Stimulated activated CD4-positive, alpha-beta T cell treated with anti-CD3 and anti-CD28 coated beads, Interleukin-1b, Interleukin-23, amount 100 ng/mL, for 48 hours (primary cell): Measurements from ENCODE around the gene RPS5.
"Not testable (repeated sequence)": the region's sequence is repeated elsewhere in the genome, so short reads cannot be mapped to it uniquely, and the experiment has no call there.

Source experiments
- DNase-seq: peaks from one replicate; pipeline ENCODE4 v3.0.0-alpha.2; 2020

Gene RPS5

GRCh38 chr19:58385891-58386575, 1.0 kb upstream of the RPS5 start:
- peak; percentile 44 for DNase-seq

GRCh38 chr19:58387338-58388174, 487 bp downstream of the RPS5 start:
- DNase-seq, result no peak

GRCh38 chr19:58388175-58388526, 1.1 kb downstream of the RPS5 start:
- DNase-seq, result no peak

GRCh38 chr19:58392945-58393724, 6.1 kb downstream of the RPS5 start:
- no peak for DNase-seq

DNA sequence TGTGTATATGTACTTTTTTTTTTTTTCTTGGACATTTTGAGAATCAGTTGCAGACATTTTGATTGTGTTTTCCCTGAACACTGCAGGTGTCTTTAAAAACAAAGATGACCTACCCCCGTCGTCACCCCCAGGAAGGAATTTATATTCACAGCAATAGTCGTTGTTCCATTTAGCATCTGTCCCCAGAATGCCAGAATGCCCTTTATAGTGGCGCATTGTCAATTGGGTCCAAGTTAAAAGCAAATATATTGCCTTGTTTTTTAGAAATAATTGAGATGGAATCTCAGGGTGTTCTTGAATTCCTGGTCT, 6.6 kb downstream of the RPS5 start:
- DNase-seq, result no peak

- DNase-seq, result no peak
These were observed 7.8 kb downstream of the RPS5 start for GRCh38 chr19:58394821-58395219.

- DNase-seq, result no peak
These were observed 8.3 kb downstream of the RPS5 start, which contains the start of gene RNF225 for GRCh38 chr19:58395220-58395978. RNF225 (plus strand) TSS chr19:58395656; CDS start chr19:58396090, 434 bp downstream.

GRCh38 chr19:58395979-58396627, 9.0 kb downstream of the RPS5 start:
- no peak for DNase-seq

- DNase-seq, result no peak
These were observed 9.8 kb downstream of the RPS5 start for GRCh38 chr19:58396691-58397532.

DNA sequence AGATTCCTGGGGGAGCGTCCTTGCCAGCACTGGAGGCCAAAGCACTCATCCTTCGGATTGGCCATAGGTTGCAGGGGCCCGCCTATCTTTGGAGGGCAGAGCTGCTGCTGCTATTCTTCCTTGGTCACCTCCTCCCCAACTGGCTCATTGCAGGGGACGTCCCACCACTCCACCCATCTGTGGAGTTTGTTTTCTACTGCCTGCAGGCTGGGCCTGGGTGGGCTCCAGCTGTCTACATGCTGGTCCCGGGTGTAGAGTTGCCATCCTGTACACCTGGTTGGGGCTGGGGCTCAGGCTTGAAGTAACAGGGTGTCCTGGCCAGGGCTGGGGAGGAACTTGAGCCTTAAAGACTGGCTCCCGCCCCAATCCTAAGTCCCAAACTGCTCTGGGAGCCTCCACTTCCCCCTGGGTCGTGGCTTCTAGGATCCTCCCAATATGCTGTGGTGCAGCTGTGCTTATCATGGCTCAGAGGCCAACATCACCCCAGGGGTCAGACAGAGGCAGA, 10.5 kb downstream of the RPS5 start:
- DNase-seq, result no peak

- no peak for DNase-seq
These were observed 11.0 kb downstream of the RPS5 start for GRCh38 chr19:58398087-58398486.

GRCh38 chr19:58398545-58398944, 11.5 kb downstream of the RPS5 start:
- no peak for DNase-seq

- no peak for DNase-seq
These were observed 12.8 kb downstream of the RPS5 start for GRCh38 chr19:58399903-58400302.

DNA sequence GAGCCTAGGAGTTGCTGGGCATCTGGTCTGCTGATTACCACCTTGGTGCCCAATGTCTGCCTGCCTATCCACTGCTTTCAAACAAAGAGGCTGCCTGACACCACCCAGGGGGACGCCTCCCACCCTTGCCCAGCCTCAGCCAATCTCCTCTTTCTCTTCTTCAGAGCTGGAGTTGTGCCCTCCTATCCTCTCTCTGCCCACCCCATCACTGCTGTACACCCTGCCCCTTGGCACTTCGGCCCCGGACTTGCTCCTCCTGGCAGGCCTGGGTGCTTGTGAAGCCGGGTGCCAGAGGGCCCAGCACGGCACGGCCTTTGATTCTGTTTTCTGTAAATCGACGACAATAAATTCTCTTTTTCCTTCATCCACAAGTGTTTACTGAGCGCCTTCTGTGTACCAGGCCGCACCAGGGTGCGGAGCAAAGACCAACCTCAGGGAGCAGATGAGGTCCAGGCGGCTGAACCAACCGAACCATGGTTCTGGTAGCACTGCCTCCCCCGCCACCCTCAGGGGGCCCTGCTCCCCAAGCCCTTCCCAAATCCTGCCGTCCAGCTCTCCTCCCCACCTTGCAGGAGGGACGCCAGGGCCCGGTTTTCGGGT, 13.3 kb downstream of the RPS5 start:
- DNase-seq, result no peak

DNA sequence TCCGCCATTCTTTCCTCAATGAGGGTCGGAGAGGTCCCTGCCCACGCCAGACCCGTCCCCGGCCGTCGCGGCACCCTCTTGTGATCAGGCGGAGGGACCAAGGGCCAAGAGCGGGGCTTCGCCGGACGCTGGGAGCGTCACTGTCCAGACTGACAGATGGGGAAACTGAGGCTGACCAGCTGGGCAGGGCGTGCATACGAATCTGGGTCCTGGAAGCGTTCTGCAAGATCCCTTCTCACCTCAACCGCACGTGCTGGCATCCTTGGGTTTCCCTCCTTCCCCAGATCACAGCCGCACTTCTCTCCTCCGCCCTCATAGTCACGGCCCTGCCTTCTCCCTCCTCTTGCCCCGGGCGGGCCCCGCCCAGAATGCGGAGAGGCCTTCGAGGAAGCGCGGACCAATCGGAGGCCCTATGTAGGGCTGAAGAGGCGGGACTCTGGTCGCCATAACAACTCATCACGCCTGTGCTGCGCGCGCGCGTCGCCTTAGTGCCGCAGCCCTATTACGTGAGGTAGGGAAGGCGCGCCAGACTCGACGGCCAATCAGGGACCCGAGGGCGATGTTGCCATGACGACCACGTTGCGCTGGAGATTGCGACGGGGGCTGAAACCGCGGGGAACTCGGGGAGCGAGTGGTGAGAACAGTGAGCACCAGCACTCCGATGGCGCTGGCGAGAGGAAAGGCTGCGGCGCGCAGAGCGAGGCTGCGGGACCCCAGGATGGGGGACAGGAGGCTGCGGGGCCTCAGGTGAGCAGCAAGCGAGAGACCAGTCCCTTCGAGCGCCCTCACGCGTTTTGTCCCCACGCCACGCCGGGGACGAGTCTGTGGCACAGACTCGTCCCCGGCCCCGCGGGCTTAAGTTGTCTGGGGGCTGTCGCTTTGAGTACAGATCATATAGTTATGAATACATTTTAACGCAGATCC, 14.1 kb downstream of the RPS5 start:
- DNase-seq, result peak; percentile 99

DNA sequence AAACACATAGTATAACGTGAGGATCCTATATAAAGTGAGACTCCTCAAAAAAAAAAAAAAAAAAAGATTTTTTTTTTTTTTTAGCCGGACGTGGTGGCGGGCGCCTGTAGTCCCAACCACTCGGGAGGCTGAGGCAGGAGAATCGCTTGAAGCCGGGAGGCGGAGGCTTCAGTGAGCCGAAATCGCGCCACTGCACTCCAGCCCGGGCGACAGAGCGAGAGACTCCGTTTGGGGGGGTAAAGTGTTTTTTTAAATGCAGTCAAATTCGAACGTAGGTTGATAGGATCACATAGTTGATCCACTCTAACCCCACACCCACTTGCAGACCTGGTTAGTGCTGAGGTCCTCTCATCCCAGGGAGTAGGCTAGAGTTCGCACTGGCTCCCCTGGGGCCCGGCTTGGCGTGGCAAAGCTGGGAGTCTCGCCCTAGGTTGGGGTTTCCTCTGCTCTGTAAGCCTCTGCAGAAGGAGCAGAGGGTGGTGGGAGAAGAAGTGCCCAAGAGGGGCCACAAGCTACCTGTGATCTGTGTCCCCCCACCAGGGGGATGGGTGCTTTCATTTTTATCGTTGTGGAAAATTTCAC, 14.9 kb downstream of the RPS5 start:
- no peak for DNase-seq

- DNase-seq, result not testable (repeated sequence)
These were observed 16.9 kb downstream of the RPS5 start for GRCh38 chr19:58403920-58404478.

DNA sequence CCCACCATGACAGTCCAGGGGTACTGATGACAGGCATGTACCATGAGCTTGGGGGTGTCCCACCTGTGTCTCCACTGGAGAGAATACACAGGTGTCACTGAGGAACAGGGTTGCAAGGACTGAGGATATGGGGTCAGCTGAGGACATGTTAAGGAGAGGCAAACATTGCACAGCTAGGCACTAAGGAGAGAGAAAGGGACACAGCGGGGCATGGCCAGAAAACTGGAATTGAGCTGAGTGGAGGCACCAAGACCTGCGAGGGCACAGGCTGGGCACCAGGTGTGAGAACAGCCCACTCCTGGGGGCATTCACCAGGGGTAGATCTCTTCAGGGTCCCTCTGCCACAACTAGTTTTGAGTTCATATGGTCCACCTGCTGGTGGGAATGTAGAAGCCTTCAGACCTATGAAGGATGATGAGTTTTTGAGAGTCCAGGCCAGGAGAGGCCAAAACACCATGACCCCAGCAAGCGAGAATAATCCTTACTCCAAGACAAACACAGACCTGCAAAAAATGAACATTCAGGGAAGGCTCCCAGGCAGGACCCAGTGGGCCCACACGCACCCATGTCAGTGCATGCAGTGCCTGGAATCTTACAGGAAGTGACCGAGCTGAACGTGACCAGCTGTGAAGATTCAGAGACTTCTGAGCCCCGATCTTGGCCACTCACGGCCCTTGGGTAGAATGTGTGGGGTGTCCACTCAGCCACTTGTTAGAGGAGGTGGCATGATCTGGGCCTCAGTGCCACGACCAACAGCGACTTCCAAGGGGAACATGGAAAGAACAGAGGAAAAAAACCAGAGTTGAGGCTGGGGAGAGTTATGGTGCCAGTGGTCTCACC, 20.0 kb downstream of the RPS5 start:
- DNase-seq, result no peak
